GM11168 (cell line): ENCODE measurements around the gene HS1BP3.

ENCODE experiments used
- in situ Hi-C: fragments of 300-500 bp; cut with MboI; formaldehyde crosslinking; loops from one replicate; pipeline ENCODE4 v1.12.0; 2022; ENCODE audit warnings: low sequenced_read_pairs; ENCODE audit not compliant: unreplicated experiment

Gene HS1BP3

GRCh38 chr2:20665243-20666004 lies 14.5 kb upstream of the HS1BP3 start:
- in situ Hi-C loops = loop anchor here (10.0 kb wide), 1 partner anchor 299 kb away; no protein-coding TSS in a partner anchor

GRCh38 chr2:20664431-20665242 lies 13.7 kb upstream of the HS1BP3 start:
- in situ Hi-C loops = loop anchor here (10.0 kb wide), 1 partner anchor 300 kb away; no protein-coding TSS in a partner anchor

GRCh38 chr2:20664071-20664390 lies 13.1 kb upstream of the HS1BP3 start:
- in situ Hi-C loops = loop anchor here (10.0 kb wide), 1 partner anchor 301 kb away; no protein-coding TSS in a partner anchor

DNA sequence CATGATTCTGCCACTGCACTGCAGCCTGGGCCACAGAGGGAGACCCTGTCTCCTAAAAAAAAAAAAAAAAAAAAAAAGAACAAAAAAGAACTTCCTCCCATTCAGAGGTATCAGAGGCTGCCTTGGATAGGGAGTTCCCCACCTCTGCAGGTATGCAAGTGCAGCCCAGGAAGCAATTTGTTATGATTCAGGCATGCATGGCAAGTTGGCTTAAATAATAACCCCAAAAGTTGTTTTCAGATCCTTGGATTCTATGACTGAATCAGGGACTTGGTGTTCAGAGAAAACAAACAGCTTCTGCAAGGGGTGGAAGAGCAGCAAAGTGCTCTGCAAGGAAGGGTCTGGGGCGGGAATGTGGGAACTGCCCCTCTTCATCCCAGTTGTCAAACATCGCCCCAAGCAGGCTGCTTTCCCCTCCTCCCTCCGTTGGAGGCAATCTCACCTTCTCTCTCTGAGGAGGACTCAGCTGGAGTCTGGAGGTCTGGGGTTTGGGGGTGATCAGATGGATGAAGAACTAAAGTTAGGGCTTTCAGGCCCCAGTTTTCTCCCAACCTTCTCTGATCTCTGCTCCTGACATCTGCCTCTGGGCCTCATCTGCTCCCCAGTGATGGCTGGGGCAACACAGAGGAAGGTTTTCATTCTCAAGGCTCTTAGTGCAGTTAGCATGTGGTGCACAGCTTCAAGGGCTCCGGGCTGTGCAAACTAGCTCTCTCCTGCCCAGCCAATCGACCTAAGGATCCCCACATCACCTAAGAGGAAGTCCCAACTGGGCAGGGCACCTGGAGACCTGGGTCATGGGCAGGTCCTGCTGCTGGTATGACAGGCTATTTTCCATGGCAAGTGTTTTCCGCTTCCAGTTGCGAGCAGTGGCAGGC lies 12.5 kb upstream of the HS1BP3 start:
- in situ Hi-C loops = loop anchor here (10.0 kb wide), 1 partner anchor 301 kb away; no protein-coding TSS in a partner anchor

GRCh38 chr2:20662308-20662937 lies 11.5 kb upstream of the HS1BP3 start:
- in situ Hi-C loops = loop anchor here (10.0 kb wide), 1 partner anchor 302 kb away; no protein-coding TSS in a partner anchor

DNA sequence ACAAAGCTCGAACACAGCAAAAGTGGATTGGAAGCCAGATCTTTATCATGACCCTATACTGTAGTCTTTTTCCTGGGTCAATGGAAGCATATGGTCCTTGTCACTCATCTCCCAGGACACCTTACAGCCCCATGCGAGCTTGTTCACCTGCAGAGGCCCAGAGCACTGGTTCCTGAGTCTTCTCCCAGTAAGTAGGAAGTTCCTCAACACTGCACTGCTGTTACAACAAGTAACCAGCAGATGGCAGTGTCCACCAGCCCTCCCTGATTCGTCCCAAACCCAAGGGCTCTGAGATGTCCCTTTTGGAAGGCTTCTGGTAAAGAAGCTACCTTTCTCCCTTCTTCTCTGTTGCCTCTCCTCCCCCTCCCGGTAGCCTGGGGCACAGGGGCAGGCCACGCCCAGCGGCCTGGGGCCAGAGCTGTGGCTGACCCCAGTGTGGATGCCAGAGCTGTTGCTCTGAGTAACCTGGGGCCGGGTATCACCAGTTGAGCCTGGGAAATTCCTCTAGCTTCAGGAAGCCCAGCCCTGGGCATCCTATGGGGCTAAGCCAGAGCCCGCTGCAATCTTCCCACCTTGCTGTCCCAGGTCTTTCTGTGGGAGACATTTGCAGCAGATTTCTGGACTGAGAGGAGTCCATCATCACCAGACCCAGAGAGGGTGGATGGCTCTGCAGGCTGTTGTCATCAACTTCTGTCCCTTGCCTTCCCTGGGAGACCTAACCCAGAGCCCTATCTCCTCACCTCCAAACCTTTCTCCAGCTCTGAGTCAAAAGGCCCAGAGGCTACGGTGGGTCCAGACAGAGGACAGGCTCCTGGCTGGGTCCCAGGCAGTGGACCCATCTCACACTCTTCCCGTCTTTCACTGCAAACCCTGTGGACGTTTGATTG lies 10.8 kb upstream of the HS1BP3 start:
- in situ Hi-C loops = loop anchor here (10.0 kb wide), 1 partner anchor 303 kb away; no protein-coding TSS in a partner anchor

- in situ Hi-C loops = loop anchor here (10.0 kb wide), 1 partner anchor 304 kb away; no protein-coding TSS in a partner anchor
Observed at GRCh38 chr2:20660506-20661420, 9.9 kb upstream of the HS1BP3 start.

DNA sequence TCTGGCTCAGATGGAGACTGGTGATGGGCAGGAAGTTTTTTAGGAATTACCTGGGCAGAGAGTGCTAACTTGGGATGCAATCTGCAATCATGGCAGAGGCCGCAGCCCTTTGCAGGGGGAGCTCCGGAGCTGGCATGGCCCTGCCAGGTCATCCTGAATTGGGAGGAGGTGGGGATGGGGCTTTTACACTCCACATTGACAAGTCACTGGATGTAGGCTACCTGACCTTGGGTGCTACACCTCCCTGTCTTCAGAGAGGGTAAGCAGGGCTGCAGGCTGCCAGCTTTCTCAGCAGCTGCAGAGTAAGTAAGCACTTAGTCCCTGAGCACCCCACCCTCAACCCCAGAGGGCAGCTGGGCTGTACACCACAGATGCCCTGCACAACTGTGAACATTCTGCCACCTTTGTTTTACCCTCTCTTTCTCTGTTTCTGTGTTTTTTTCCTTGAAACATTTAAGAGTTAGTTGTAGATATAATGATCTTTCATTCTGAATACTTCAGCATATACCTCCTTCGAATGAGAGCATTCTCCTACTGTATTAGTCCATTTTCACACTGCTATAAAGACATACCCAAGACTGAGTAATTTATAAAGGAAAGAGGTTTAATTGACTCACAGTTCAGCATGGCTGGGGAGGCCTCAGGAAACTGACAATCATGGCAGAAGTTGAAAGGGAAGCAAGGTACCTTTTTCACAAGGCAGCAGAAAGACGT lies 6.8 kb upstream of the HS1BP3 start:
- in situ Hi-C loops = no loop called here

DNA sequence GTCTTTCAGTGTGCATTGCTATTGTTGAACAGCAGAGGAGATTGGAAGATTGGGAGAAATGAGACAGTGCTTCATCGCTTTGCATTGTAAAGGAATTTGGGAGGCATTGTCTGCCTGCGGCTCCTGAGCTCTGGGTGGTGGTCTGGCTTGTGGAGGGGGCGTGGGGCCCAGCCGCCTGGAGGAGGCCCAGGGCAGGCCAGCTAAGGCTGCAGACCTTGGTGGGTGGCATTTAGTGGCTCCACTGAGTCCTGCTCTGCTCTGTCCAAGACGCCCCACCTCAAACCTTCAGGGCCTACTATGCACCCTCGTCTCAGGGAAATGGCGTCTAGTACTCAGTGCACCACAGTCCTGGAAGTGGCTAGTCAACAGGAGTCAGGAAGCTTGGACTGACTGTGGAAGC lies 5.7 kb upstream of the HS1BP3 start:
- in situ Hi-C loops = no loop called here

DNA sequence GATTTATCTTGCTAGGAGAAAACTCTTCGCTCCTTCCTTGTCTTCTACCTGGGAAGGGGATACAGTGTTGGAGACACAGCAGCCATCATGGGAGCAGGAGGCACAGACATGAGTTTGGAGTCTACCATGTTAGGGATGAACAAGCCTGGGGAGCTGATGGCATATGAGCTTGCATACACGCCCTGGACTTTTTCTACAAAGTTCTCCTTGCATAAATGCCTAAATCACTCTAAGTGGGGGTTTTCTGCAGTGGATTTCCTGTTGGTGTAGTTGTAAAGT lies 3.6 kb upstream of the HS1BP3 start:
- in situ Hi-C loops = no loop called here

DNA sequence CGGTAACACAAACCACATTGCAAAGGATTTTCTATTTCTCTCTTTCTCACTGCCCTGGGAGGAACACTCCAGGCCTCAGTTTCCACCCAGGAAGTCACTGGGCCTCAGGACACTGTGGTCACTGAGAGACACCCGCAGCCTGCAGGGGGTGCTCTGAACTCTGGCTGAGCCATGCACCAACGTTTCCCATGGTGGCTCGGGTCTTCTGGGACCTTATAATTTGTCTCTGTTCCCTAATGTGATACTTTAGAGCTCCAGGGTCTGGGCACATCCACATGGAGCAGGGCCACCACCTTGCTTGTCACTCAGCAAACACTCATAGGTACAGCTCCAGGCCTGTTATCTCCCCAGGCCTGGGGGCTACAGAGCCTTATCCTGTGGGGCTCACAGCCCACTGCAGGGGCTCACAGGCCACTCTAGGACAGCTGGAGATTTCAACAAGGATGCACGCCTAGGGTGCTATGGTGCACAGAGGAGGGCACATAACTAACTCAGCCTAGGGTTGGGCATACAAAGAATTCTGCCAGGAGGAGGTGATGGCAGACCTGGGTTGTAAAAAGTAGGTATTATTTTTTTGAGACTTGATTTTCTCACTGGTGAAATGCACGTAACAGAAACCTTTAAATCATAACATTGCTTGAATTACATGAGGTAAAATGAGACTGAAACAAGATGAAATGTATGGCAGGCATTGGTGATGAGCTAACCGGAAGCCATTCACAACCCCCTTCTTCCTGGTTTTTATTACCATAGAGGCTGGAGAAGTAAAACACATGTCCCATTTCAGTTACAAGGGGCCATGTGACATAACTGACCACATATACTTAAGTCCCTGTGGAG lies 3.0 kb upstream of the HS1BP3 start:
- in situ Hi-C loops = no loop called here

GRCh38 chr2:20652673-20653575 lies 2.0 kb upstream of the HS1BP3 start:
- in situ Hi-C loops = no loop called here

DNA sequence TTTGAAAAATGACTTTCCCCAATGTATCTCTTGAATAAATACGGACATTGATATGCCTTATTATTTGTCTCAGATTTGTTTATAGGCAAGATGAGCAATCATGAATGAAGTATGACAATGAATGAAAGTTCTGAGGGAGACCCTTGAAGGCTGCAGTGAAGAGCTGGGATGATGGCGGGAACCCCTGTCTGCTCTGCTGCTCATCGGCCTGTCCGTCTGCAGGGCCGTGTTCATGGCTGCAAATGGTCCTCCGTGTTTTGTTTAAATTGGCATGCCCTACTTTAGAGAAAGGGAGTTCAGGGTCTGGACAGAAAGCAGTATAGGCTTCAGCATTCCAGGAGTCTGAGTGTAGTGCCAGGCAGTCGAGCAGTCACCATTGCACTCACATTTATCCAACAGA lies 1.2 kb upstream of the HS1BP3 start:
- in situ Hi-C loops = no loop called here

- in situ Hi-C loops = no loop called here
Observed at GRCh38 chr2:20651731-20652099, 817 bp upstream of the HS1BP3 start.

DNA sequence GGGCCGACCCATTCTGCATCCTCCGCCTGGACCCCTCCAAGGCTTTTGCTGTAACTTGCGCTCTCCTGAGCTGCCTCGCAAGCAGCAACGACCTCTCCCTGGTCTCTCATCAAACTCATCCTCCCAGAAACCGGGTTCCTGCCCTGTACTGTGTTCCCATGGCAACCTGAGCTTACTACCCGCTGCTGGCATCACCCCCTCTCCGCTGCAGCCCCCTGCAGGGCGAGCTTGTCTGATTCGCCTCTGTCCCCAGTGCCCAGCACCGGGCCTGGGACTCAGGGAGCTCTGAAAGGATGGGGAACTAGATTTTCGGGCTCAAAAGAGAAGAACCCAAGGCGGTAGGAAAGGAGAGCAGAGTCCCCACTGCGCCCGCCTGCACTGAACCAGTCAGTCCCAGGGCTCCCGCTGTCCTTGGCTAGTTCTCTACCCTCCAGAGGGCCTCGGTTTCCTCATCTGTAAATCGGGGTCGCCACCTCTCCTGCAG lies 463 bp downstream of the HS1BP3 start:
- in situ Hi-C loops = no loop called here
